DND-41 (cell line): ENCODE data around the gene COPRS.

Source experiments
- ATAC-seq: fragments of 200-7000 bp; cut with Tn5 transposase; 3 replicates; pipeline ENCODE4 v1.9.1; 2021; ENCODE audit warnings: low read depth; ENCODE audit not compliant: insufficient read depth
- DNase-seq: peaks from one replicate; pipeline ENCODE4 v3.0.0-alpha.2; 2020
- H2AFZ ChIP-seq: 2 replicates; pipeline ENCODE4 v1.6.0; 2012; ENCODE audit warnings: low read depth, low read length
- H3K27ac ChIP-seq: 2 replicates; pipeline ENCODE4 v1.5.1; 2012; ENCODE audit warnings: low read length, inconsistent platforms
- H3K27me3 ChIP-seq: fragments of 200-600 bp; sonication (generic); 2 replicates; pipeline ENCODE4 v1.6.0; 2012; ENCODE audit warnings: low read length, mild to moderate bottlenecking, inconsistent platforms; ENCODE audit not compliant: insufficient read depth, poor library complexity
- H3K36me3 ChIP-seq: 2 replicates; pipeline ENCODE4 v1.5.1; 2012; ENCODE audit warnings: low read length, inconsistent platforms; ENCODE audit not compliant: insufficient read depth
- H3K4me1 ChIP-seq: 2 replicates; pipeline ENCODE4 v1.5.1; 2012; ENCODE audit warnings: mild to moderate bottlenecking, low read length; ENCODE audit not compliant: insufficient read depth
- H3K4me2 ChIP-seq: 2 replicates; pipeline ENCODE4 v1.6.0; 2012; ENCODE audit warnings: mild to moderate bottlenecking, moderate library complexity, low read length, inconsistent platforms; ENCODE audit not compliant: insufficient read depth
- H3K4me3 ChIP-seq, 2 experiments: fragments of 200-600 bp in 1 of 2; shearing (Covaris generic) in 1 of 2; 2 replicates each; pipeline ENCODE4 v1.5.1; 2012 to 2016; ENCODE audit warnings: inconsistent platforms in 2 of 2, low read length in 2 of 2, mild to moderate bottlenecking in 2 of 2, low read depth in 1 of 2, moderate library complexity in 1 of 2
- H3K79me2 ChIP-seq: 2 replicates; pipeline ENCODE4 v1.6.0; 2012; ENCODE audit warnings: low read length, inconsistent platforms; ENCODE audit not compliant: insufficient read depth
- H3K9ac ChIP-seq: 2 replicates; pipeline ENCODE4 v1.6.0; 2012; ENCODE audit warnings: low read depth, mild to moderate bottlenecking, inconsistent platforms, low read length, moderate library complexity
- H3K9me3 ChIP-seq: 2 replicates; pipeline ENCODE4 v1.5.1; 2012; ENCODE audit warnings: low read length, moderate library complexity, mild to moderate bottlenecking, inconsistent platforms; ENCODE audit not compliant: insufficient read depth, severe bottlenecking
- H4K20me1 ChIP-seq: 2 replicates; pipeline ENCODE4 v1.6.0; 2012; ENCODE audit warnings: low read length; ENCODE audit not compliant: insufficient read depth
- EZH2 ChIP-seq: IDR thresholded peaks from 3 replicates; pipeline ENCODE4 v1.6.1; 2012; ENCODE audit warnings: borderline replicate concordance, low read depth, mild to moderate bottlenecking, moderate library complexity, low read length, inconsistent platforms; ENCODE audit not compliant: severe bottlenecking
- TF ChIP-seq, protein P1 (sequence below): IDR thresholded peaks from 2 replicates; pipeline ENCODE4 v1.5.1; 2012; ENCODE audit warnings: borderline replicate concordance, low read length, moderate library complexity, mild to moderate bottlenecking; ENCODE audit not compliant: poor library complexity, severe bottlenecking; ENCODE audit errors: extremely low read depth

The COPRS gene

DNA sequence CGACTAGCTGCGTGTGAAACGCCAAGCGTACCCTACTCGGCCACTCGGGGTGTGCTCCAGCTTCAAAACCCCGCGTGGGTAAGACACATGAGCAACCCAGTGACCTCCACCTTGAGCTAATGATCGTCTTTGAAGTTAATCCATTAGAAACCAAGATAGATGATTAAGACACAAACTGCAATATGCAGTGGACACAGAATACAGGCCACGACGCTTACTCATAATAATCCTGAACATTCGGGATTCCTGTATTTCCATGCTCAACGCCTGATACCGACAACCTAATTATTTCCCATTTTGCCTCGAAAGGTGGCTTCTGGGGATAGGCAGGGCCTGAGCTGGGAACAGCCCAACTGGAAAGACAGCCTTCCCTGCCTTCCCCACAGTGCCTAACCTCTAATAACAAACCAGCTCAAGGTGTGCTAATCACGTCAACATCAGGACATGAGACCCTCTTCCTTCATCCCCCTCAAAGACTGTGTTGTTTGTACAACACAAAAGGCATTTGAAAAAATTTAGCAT lies 504 bp upstream of the COPRS start:
- peaks cover 24% of the 10 kb centered on the region for H3K79me2 ChIP-seq
- H3K9ac ChIP-seq: peak overlapping the region; percentile 68
- H3K4me2 ChIP-seq: peak overlapping the region; percentile 91
- H2AFZ ChIP-seq: peak overlapping the region; percentile 69
- H3K27ac ChIP-seq: peak overlapping the region; percentile 24
- peaks cover 28% of the 10 kb centered on the region for H3K36me3 ChIP-seq
- DNase-seq: no peak
- ATAC-seq: no peak
- H3K27me3 ChIP-seq: no peaks in the 10 kb centered on the region
- peak overlapping the region in 1 of 2 experiments; percentile 58; a peak in 3 of 4 replicates for H3K4me3 ChIP-seq
- no peaks in the 10 kb centered on the region for H3K9me3 ChIP-seq
- H3K4me1 ChIP-seq: peaks cover 22% of the 10 kb centered on the region
- 0 out of 2 replicates have a peak, but pooled peaks cover 5% of the 10 kb centered on the region for H4K20me1 ChIP-seq
- no peak for TF ChIP-seq EZH2
- TF ChIP-seq, protein P1, sequence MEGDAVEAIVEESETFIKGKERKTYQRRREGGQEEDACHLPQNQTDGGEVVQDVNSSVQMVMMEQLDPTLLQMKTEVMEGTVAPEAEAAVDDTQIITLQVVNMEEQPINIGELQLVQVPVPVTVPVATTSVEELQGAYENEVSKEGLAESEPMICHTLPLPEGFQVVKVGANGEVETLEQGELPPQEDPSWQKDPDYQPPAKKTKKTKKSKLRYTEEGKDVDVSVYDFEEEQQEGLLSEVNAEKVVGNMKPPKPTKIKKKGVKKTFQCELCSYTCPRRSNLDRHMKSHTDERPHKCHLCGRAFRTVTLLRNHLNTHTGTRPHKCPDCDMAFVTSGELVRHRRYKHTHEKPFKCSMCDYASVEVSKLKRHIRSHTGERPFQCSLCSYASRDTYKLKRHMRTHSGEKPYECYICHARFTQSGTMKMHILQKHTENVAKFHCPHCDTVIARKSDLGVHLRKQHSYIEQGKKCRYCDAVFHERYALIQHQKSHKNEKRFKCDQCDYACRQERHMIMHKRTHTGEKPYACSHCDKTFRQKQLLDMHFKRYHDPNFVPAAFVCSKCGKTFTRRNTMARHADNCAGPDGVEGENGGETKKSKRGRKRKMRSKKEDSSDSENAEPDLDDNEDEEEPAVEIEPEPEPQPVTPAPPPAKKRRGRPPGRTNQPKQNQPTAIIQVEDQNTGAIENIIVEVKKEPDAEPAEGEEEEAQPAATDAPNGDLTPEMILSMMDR: no peak

DNA sequence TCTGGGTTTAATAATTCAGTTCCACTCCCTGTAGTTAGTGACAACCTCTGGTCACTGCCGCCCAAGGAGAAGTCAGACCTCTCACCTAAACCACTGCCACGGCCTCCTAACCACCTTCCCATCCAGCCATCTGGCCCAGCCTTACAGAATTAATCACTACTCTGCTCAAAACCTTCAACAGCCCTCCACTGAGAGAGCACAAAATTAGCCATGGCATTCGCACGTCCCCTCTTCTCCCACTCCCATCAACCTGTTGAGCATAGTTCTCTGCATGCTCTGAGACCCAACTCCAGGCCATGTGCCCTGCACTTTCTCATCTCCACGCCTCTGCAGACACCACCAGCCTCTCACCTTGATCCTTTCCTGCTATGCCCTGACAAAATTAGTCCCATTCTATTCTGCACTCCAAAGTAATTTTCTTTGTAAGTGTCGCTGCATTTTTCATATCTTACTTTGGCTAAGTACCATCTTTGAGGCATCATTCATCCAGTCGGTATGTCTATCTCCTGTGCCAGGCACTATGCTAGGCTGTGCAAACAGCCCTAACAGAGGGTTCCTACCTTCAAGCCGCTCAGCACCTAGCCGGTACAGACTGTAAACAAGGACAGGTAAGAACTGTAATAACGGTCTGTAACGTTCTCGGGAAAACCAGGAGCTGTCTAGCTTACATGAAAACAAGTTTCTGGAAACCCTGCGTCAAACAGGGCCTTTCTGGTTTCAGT lies 963 bp downstream of the COPRS start:
- H3K4me2 ChIP-seq: peak overlapping the region; percentile 91
- peaks cover 22% of the 10 kb centered on the region for H3K4me1 ChIP-seq
- no peaks in the 10 kb centered on the region for H3K9me3 ChIP-seq
- DNase-seq (no peak), ATAC-seq (0 out of 3 replicates have a peak, but pooled peaks have one; percentile 26)
- peaks cover 24% of the 10 kb centered on the region for H3K79me2 ChIP-seq
- peaks cover 21% of the 10 kb centered on the region; the same call in 1 of the 2 replicates for H3K36me3 ChIP-seq
- no peaks in the 10 kb centered on the region for H3K27me3 ChIP-seq
- H3K4me3 ChIP-seq: peak overlapping the region; percentile 52 to 74; a peak in 3 of 4 replicates
- 0 out of 2 replicates have a peak, but pooled peaks cover 5% of the 10 kb centered on the region for H4K20me1 ChIP-seq
- TF ChIP-seq, protein P1: no peak
- TF ChIP-seq EZH2: no peak
- peak overlapping the region; percentile 68 for H3K9ac ChIP-seq
- H3K27ac ChIP-seq: peak overlapping the region; percentile 46
- H2AFZ ChIP-seq: peak overlapping the region; percentile 64

DNA sequence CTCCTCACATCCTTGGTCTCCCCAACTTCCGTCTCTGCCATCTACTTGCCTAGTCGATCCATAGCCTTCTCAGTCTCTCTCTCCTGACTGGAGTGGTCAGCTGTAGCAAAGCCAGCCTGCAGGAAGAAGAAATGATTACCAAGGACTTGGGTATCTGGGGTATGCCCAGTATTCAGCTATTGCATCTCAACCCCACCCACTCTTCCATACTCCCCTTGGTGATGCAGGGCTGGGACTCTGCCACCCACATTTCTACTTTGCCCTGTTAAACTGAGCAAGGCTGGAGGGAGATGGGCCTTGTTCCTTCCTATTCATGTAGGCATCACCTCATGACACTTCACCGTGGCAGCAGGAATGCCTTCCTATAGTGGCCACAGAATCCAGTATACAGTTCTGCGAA lies 2.3 kb downstream of the COPRS start:
- peaks cover 23% of the 10 kb centered on the region for H3K36me3 ChIP-seq
- H2AFZ ChIP-seq: no peak overlapping the region
- no peak for TF ChIP-seq EZH2
- TF ChIP-seq, protein P1: no peak
- peak overlapping the region; percentile 5; the same call in 1 of the 2 replicates for H3K4me2 ChIP-seq
- no peak overlapping the region for H3K27ac ChIP-seq
- no peaks in the 10 kb centered on the region for H3K27me3 ChIP-seq
- H4K20me1 ChIP-seq: peaks cover 5% of the 10 kb centered on the region; the same call in 1 of the 2 replicates
- DNase-seq (no peak), ATAC-seq (no peak)
- no peak overlapping the region for H3K4me3 ChIP-seq
- H3K79me2 ChIP-seq: peaks cover 24% of the 10 kb centered on the region
- peaks cover 22% of the 10 kb centered on the region for H3K4me1 ChIP-seq
- no peak overlapping the region for H3K9ac ChIP-seq
- no peaks in the 10 kb centered on the region for H3K9me3 ChIP-seq
